NCI-H1105 treated with DMSO at 0.1 percent for 48 hours (cell line): ENCODE measurements around the gene CREB3L2.
A peak's percentile ranks its signal among the peaks of the same experiment; 100 is the strongest.
"Not testable (repeated sequence)": the region's sequence is repeated elsewhere in the genome, so short reads cannot be mapped to it uniquely, and the experiment has no call there.

Experiments
- DNase-seq: peaks from one replicate; lab custom pipeline; 2025; lab: John Stamatoyannopoulos, UW

Gene CREB3L2

DNA sequence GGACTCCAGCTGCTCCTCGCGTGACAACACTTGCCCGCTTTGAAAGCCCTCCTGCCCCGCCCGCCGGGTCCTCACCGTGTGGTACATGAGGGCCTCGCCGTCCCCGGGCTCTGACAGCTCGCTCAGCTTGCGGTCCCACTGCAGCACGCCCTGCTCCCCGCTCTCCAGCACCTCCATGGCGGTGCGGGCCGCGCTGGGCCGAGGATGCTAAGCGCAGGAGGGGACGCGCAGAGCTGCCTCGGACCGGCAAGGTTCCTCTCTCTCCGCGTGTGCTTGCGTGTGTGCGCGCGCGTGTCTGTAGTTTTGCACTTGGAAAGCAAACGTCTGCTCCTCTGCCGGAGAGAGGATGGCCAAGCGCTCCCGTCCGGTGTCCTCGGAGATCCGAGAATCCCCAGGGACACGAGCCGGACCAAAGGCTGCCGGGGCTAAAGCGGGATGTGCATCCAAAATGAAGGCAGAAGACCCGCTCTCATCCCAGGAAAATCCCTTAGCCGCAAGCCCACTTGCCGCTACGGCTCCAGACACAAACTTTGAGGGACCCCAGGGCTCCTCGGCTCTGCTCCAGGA, at the start of gene CREB3L2:
TSS of gene CREB3L2 (minus strand) at position 558 of the 567 bp plus-strand sequence. CDS start at position 177, 381 bp downstream.
- DNase-seq: peak; percentile 79

DNA sequence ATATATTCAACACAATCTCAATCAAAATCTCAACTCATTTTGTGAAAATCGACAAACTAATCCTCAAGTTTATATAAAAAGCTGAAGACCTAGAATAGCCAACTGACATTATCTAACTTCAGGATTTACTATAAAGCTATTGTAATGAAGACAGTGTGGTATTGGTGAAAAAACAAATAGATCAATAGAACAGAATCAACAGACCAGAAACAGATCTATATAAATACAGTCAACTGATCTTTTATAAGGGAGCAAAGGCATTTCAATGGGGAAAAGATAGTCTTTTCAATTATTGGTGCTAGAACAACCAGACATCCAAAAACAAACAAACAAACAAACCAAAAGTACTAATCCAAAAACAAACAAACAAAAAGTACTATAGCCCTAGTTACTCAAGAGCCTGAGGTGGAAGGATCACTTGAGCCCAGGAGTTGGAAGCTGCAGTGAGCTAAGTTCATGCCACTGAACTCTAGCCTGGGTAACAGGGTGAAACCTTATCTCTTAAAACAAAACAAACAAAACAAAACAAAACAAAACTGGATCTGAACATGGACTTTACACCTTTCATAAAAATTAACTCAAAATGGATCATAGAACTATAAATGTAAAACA, 47.7 kb upstream of the CREB3L2 start:
- no peak for DNase-seq

DNA sequence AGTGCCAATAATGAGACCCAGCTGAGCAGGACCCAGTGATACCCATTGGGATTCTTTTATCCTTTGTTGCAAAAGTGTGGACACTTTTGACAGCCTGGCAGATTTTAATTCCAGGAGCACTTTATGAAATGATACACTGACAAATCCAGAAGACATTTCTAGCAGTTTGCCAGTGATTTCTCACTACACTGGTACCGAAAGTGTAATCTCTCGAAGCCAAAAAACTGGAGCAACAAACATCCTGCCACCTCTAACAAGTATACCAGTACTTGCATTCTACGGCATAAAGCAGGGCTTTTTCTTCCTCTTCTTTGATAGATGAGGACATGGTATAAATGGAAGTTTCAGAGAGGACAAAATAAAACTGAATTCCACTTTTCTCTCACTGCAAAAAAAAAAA, 46.0 kb upstream of the CREB3L2 start:
- no peak for DNase-seq

- DNase-seq: no peak
Observed at GRCh38 chr7:138044897-138045296, 43.0 kb upstream of the CREB3L2 start.

- DNase-seq: not testable (repeated sequence)
Observed at GRCh38 chr7:138040063-138040462, 38.2 kb upstream of the CREB3L2 start.

GRCh38 chr7:138036135-138036534, 34.2 kb upstream of the CREB3L2 start:
- DNase-seq: no peak

DNA sequence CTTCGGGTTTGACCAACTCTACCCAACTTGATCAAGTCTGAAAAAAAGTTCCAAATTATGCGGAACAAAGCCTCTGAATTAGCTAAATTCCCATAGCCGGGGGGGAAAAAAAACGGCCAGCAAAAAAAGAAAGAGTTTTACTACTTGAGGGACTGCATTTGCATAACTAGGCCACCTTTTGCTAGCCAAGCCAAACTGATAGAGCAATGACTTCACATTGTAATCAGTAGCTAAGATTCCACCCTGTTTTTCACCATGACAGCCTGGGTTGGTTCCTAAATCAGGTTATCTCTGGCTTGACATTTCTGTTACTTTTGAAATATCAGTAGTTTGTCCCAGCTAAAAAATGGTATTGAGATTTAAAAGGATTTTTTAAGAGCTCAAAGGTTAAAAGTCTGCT, 31.4 kb upstream of the CREB3L2 start:
- no peak for DNase-seq

DNA sequence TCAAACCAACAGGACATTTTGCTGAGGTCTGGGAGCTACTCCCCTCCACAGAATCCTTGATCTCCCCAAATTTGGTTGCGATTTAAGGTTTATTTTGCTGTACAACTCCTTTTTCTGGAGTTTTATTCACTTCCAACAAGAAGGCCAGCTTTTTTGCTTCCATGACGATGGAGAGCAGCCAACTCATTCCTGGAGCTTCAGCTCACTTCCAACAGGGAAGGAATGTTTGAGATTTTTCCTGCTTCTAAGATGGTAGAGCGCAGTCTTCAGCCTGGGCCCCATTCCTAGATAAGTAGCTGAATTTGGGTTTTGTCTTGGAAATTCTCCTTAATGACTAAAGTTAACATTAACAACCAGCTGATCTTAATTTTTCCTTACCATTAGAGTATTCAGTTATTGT, 30.9 kb upstream of the CREB3L2 start:
- no peak for DNase-seq

GRCh38 chr7:138032186-138032585, 30.3 kb upstream of the CREB3L2 start:
- no peak for DNase-seq

DNA sequence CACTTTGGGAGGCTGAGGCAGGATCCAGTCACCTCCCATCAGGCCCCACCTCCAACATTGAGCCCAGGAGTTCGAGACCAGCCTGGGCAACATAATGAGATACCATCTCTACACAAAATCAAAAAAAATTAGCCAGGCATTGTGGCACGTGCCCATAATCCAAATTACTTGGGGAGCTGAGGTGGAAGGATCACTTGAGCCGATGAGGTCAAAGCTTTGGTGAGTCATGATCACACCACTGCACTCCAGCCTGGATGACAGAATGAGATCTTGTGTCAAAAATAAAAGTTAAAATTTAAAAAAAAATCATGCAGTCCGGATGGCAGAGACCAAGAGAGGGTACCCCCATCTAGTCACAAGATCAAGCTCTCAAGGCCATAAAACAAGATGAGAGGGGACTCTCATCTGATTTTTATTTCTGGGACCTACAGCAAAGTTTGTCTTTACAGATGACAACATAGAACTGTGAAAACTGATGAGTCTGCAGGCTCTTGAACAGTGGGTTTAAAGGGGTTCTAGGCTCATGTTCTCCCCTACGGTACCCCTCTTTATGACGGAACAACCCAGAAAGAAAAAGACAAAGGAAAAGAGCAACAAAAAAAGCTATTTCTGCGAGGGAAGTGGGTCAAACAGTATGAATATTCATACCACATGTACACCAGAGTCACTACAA, 28.9 kb upstream of the CREB3L2 start:
- no peak for DNase-seq

DNA sequence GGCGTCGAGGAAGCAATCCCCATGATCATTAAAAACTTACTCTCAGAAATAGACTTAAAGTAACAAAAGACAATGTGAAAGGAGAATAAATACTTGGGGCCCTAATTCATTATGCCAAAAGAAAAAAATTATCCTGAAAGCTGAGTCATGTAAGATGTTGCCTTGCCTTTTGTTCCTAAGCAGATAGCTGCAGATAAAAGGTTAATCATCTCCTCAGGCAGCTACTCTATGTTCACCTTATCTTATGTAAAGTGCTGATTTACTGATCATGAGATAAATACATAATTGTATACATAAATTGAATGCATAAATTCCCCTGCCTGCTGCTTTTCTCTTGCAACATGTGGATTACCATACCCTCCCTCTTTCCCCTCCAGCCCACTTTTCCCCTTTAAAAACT, 28.1 kb upstream of the CREB3L2 start:
- DNase-seq: no peak

DNA sequence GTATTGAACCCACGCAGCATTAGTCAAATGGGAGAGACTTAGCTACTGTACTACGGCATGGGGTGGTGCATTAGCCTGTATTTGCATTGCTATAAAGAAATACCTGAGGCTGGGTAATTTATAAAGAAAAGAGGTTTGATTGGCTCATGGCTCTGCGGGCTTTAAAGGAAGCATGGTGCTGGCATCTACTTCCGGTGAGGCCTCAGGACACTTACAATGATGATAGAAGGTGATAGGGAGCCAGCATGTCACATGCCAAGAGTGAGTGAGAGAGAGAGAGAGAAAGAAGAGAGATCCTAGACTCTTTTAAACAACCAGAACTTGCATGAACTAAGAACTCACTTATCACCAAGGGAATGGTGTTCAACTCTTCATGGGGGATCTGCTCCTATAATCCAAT, 27.2 kb upstream of the CREB3L2 start:
- DNase-seq: no peak

- DNase-seq: no peak
Observed at GRCh38 chr7:138027100-138027499, 25.2 kb upstream of the CREB3L2 start.

- no peak for DNase-seq
Observed at GRCh38 chr7:138025215-138026186, 23.6 kb upstream of the CREB3L2 start.

DNA sequence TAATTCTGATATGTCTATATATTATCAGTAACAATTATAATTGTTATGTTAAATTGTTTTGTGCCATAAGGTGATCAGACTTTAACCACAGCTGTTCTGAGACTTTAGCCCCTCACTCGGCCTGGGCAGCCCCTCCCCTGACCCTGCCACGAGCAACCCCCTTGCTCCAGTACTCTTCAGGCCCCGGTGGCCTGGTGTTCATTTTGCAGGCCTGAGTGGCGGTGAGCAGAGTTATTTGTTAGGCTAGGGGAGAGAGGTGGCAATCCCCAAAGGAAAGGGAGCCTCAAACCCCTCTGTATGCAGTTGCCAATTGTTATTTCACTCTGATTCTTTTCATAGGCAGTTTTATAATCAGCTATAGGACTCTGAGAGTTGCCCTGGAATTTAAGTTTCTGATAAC, 22.9 kb upstream of the CREB3L2 start:
- no peak for DNase-seq

DNA sequence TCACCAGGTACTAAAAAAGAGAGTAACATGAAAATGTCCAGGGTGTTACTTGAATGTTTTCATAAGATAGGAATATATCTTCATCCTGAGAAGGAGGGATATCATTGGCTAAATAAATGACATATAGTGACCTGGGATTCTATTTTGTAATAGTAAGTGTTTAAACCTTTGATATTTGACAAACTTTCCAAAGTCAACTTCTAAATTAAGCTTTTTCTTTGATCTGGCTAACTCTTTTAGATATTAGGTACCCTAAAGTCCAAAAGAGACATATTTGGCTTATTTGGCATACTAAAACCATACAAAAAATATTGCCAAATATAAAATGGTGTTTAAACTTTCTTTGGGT, 22.4 kb upstream of the CREB3L2 start:
- DNase-seq: no peak

GRCh38 chr7:138023618-138024342, 21.9 kb upstream of the CREB3L2 start:
- no peak for DNase-seq

- no peak for DNase-seq
Observed at GRCh38 chr7:138021889-138022288, 20.0 kb upstream of the CREB3L2 start.

GRCh38 chr7:138017992-138018391, 16.1 kb upstream of the CREB3L2 start:
- no peak for DNase-seq

DNA sequence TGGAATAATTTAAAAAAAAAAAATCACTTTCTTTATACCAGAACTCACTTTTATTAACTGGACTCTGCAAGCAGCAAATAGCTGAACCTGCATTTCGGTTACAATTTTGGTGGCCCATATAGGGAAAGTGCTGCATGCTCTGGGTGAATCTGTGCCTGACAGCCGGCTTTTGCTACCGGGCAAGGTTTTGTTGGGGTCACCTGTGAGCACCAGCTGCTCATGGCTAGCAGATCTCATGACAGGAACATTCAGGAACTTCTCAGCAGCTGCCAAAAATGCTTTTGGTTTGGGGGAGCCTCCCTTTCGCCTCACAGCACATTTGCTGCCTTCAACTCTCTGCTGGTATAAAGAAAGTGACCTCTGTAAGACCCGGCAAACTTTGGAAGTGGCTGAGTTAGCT, 13.2 kb upstream of the CREB3L2 start:
- no peak for DNase-seq

DNA sequence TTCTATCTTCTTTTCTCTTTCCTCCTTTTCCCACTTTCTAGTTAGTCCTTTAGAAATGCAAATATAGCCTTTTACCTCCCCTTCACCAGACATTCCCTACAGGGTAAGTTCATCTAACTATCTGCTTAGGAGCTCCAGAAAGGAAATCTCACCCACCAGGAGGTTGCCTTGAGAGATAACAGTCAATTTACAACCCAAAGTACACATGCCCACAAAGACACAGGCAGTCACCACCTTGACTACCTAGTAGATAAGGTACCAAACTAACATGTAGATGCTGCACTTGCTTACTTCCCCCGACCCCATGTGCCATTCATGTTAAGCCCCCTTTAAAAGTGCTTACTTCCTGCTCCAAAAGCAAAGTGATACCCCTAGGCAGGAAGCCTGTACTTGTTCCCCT, 12.8 kb upstream of the CREB3L2 start:
- DNase-seq: no peak

GRCh38 chr7:138014201-138014600, 12.3 kb upstream of the CREB3L2 start:
- DNase-seq: not testable (repeated sequence)
